Right ventricle myocardium inferior (tissue), 1 donor: ENCODE data around the gene TNRC18. TPM values are rescaled to one million over a fixed set of nuclear protein-coding genes. Genes with fewer than 3 reads are reported as not detected.
A peak's percentile ranks its signal among the peaks of the same experiment; 100 is the strongest.
"Not testable (repeated sequence)": the region's sequence is repeated elsewhere in the genome, so short reads cannot be mapped to it uniquely, and the experiment has no call there.

Experiments
- ATAC-seq: fragments of 200-7000 bp; cut with Tn5 transposase; one replicate; pipeline ENCODE4 v1.9.1; 2020; ENCODE audit warnings: mild to moderate bottlenecking, moderate library complexity
- DNase-seq: peaks from one replicate; pipeline ENCODE4 v3.0.0; 2021; ENCODE audit errors: missing footprints
- intact Hi-C: fragments of 100-400 bp; cut with DNase I; formaldehyde crosslinking; loops from one replicate; pipeline ENCODE4 v1.11.0; 2022
- long read RNA-seq: library from polyadenylated mRNA; unstranded; transcript quantifications from one replicate; pipeline ENCODE4 v2.0.0, GENCODE V29; 2021
- total RNA-seq: library from RNA; stranded (reverse); fragmentation: NEBNext Ultra II Directional; extraction: Animal tissue kit (Norgen Biotek cat#: 25700); gene quantifications from one replicate; pipeline ENCODE4 v1.2.1, GENCODE V29; 2021
- donor health status: DM: no; HTN: yes; CAD: no; lungs with severe emphysema.

Gene TNRC18, protein sequence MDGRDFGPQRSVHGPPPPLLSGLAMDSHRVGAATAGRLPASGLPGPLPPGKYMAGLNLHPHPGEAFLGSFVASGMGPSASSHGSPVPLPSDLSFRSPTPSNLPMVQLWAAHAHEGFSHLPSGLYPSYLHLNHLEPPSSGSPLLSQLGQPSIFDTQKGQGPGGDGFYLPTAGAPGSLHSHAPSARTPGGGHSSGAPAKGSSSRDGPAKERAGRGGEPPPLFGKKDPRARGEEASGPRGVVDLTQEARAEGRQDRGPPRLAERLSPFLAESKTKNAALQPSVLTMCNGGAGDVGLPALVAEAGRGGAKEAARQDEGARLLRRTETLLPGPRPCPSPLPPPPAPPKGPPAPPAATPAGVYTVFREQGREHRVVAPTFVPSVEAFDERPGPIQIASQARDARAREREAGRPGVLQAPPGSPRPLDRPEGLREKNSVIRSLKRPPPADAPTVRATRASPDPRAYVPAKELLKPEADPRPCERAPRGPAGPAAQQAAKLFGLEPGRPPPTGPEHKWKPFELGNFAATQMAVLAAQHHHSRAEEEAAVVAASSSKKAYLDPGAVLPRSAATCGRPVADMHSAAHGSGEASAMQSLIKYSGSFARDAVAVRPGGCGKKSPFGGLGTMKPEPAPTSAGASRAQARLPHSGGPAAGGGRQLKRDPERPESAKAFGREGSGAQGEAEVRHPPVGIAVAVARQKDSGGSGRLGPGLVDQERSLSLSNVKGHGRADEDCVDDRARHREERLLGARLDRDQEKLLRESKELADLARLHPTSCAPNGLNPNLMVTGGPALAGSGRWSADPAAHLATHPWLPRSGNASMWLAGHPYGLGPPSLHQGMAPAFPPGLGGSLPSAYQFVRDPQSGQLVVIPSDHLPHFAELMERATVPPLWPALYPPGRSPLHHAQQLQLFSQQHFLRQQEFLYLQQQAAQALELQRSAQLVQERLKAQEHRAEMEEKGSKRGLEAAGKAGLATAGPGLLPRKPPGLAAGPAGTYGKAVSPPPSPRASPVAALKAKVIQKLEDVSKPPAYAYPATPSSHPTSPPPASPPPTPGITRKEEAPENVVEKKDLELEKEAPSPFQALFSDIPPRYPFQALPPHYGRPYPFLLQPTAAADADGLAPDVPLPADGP (N-terminal part only)
- total RNA-seq = 34.8 TPM
- long read RNA-seq, partial matches to known transcripts = 8 of 11 reads
- long read RNA-seq, other reads (novel, unspliced or antisense) = 3 of 11 reads

DNA sequence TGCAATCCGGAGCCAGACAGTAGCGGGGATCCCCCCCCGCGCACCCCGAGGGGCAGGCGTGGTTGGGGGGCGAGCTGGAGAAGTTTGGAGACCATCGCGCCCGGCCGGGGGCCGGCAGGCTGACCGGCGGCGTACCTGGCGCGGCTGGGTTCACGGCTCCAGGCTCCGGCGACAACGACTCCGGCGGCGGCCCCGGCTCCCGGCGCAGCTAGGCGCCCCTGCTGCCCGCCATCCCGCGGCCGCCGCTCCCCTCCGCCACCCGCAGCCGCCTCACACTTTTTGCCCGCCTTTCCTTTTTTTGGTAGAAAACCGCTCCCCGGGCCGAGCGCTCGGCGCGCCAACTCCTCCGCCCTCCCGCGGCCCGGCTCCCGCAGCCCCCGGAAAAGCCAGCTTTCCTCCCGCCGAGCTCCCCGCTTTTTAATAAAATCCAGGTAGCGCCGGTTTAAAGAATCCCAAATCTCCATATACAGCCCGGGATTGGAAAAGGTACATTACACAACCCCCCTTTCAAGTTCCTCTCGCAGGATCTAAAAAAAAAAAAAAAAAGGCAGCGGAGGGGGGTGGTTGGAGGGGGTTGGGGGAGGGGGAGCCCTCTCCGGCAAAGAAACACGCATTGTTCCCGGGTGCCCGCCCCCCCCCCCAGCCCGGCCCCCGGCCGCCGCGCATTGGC, at the start of gene TNRC18:
TSS of gene TNRC18 (minus strand) at position 529 of the 670 bp plus-strand sequence. CDS start 2,588 bp downstream, outside the sequence.
- no peak for ATAC-seq
- intact Hi-C loops = loop anchor here (5.0 kb wide), 2 partner anchors 56 to 279 kb away; no protein-coding TSS in a partner anchor
- peak; percentile 81 for DNase-seq

DNA sequence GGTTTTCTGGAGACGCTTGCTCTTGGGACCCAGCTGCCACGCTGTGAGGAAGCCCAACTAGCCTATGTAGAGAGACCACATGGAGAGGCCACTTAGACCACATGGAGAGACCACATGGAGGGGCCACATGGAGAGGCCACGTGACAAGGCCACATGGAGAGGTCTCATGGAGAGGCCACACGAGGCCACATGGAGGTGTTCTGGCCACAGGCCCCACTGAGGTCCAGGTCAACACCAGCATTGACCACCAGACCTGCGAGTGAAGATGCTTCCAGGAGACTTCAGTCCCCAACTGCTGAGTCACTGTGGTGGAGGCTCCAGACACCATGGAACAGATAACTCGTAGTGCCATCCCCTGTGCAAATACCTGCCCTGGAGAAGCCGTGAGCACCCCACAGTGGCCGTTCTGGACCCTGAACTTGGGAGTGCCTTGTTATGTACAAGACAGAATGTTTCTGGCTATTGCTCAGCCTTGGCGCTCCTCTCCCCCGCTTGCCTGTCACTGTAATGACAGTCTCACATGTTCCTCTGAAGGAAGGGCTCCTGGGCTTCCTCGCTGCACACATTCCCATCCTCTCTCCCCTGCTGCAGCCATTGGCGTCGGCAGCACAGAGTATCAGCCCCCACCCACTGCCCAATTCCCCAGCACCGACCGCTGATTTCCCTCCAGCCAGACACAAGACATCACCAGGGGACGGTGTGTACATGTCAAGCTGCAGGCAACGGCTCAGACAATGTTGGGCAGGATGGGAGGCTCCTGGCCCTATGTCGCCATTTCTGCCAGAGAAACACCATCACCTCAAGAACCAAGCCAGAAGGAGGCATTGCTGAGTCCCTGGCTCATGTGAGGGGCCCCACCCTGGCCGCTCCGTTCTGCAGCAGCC, 49.0 kb upstream of the TNRC18 start:
- ATAC-seq = no peak
- intact Hi-C loops = no loop called here
- peak; percentile 62 for DNase-seq

DNA sequence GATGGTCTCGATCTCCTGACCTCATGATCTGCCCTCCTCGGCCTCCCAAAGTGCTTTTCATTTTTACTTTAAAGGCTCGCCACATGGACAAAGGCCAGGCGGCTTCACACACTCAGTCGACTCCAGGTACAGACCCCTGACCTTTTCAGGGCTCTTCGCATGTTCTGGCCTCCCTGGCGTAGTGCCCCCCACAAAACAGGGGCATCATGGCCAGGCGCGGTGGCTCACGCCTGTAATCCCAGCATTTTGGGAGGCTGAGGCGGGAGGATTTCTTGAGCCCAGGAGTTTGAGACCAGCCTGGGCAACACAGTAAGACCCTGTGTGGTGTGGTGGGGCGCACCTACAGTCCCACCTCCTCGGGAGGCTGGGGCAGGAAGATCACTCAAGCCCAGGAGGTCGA, 48.0 kb upstream of the TNRC18 start:
- ATAC-seq, intact Hi-C loops, DNase-seq: not testable (repeated sequence)

DNA sequence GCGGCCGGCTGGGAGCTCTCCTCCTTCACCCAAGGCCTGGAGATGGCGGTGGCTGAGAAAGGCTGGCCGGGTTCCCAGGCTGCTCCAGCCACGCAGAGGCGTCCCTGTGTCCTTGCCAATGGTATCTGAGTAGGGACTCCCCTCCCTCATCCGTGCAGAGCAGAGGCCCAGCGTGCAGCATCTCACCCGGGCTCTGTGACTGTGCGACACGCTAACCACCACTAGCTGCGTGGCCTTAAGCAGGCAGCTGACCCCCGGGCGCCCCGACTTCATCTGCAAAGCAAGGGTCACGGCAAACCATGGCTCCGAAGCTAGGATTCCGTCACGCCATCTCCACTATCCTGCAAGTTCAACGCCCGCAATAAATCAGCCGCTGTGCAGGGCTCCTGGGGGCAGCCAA, 47.2 kb upstream of the TNRC18 start:
- DNase-seq = peak; percentile 78

DNA sequence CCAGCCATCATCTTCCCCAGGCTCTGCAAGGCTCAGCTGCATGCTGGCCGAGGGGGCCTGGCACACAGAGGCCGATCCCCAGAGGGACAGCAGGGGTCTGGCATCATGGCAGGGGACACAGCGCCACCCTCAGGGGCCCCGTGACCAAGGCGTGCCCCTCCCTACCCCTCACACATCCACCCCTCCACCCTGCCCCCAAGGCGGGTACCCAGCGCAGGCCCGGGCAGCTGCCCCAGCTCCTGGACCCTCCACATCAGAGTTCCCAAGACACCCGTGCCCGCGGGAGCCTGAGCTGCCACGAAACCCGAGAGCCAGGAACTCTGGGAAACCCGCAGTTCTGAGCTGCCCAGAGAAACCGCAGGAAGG, 46.5 kb upstream of the TNRC18 start:
- ATAC-seq (no peak), DNase-seq (no peak)
- intact Hi-C loops = no loop called here

More for the DNA sequence above, 47.2 kb upstream of the TNRC18 start:
- intact Hi-C loops = no loop called here
- ATAC-seq = peak; percentile 79

DNA sequence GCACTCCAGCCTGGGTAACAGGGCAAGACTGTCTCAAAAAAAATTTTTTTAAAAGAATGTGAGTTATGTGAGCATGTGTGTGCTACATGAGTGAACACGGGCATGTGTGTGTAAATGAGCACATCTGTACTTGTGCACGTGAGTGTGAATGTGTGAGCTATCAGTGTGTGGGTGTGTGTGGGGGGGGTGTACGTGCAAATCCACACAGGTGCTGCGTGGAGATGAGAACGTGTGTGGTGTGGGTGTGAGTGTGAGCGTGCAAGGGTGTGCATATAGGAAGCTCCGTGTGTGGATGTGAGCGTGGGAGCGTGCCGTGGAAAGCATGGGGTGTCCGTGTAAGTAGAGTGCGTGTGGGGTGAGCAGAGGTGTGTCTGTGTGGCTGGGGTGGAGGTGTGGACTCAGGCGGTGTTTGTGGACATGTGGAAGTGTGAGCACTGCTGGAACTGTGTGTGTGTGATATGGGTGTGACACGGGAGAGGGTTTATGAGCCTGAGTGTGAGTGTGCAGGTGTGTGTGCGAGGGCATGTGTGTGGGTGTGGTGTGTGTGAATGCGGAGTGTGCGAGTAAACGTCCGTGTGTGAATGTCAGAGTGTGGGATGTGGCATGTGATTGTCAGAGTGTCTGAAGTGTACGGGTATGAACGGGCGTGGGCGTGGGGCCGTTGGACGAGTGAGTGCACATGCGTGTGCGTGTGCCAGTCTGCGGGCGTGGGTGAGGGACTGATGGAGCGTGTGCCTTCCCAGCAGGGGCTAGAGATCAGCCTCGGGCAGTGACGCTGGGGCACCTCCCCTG, 45.9 kb upstream of the TNRC18 start:
- intact Hi-C loops = no loop called here
- ATAC-seq = no peak

DNA sequence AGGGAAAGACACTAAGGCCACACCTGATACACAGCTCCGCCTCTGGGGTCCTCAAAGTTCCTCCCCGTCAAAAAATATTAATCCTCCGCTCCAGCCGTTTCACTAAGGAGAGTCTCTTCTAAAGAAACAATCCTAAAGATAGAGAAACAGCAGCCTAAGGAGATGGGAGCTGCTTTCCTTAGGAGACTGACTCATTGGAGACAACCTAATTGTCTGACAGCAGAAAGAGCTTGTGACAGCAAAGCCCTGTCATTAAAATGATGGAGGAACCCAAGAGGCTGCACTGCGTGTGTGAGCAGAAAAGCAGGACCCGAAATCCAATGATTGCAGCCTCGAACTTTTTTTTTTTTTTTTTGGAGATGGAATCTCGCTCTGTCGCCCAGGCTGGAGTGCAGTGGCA, 44.0 kb upstream of the TNRC18 start:
- DNase-seq (no peak), ATAC-seq (no peak)
- intact Hi-C loops = no loop called here

More for the DNA sequence above, 45.9 kb upstream of the TNRC18 start:
- DNase-seq = no peak

DNA sequence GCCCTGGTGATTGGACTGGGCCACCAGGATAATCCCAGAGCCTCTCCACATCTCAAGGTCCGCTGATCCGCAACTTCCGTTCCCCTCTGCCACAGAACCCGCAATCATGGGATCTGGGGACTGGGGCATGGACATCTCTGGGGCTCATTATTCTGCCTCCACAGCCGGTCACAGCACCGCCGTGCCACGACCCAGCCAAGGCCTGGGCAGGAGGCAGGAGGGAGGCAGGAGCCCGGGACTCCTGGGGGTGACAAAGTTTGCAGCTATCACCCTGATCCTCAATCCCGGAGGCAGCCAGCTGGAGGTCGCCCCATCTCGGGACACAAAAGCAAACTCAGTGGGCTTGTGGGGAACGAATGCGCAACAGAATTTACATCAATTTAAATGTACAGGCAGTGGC, 42.9 kb upstream of the TNRC18 start:
- no peak for ATAC-seq
- intact Hi-C loops = no loop called here
- no peak for DNase-seq

DNA sequence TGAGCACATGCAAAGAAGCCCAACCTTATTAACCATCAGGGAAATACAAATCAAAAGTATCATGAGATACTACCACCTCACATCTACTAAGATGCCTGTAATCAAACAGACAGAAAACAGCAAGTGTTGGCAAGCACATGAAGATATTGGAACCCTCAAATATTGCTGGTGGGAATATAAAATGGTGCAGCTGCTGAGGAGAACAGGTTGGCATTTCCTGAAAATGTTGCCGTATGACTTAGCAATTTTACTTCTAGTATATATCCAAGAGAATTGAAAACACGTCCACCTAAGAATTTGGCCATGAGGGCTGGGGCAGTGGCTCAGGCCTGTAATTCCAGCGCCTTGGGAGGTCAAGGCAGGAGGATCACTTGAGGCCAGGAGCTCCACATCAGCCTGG, 39.4 kb upstream of the TNRC18 start:
- intact Hi-C loops = no loop called here
- no peak for DNase-seq
- ATAC-seq = no peak

DNA sequence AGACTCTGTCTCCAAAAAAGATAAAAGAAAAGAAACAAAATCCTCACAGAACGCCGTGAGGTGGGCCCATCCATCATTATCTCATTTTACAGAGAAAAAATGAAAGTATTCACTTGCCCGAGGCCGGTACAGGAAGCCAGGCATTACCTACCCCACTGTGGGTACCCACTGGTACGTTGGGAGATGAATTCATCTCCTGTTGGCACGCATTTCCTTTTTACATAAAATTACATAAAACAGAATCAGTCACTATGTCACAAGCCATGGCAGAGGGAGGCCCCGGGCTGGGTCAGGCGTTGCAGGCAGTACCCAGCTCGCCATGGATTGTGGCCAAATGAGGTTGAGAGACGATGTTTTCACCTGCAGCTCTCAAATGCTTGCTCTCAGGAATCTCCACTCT, 38.6 kb upstream of the TNRC18 start:
- no peak for DNase-seq
- intact Hi-C loops = no loop called here
- ATAC-seq = no peak

DNA sequence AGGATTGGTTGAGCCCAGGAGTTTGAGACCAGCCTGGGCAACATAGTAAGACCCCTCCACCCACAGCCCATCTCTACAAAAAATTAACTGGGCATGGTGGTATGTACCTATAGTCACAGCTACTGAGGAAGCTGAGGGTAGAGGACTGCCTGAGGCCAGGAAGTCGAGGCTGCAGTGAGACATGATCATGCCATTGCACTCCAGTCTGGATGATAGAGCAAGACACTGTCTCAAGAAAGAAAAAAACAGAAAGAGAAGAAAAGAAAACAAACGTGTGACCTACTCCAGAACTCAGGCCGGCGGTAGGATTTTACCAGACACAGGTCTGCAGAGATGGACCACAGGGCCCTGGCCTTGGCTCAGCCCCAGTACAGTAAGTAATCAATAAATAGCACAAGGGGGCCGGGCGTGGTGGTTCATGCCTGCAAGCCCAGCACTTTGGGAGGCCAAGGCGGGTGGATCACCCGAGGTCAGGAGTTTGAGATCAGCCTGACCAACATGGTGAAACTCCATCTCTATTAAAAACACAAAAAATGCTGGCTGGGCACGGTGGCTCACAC, 35.4 kb upstream of the TNRC18 start:
- ATAC-seq (no peak), DNase-seq (no peak)
- intact Hi-C loops = no loop called here

DNA sequence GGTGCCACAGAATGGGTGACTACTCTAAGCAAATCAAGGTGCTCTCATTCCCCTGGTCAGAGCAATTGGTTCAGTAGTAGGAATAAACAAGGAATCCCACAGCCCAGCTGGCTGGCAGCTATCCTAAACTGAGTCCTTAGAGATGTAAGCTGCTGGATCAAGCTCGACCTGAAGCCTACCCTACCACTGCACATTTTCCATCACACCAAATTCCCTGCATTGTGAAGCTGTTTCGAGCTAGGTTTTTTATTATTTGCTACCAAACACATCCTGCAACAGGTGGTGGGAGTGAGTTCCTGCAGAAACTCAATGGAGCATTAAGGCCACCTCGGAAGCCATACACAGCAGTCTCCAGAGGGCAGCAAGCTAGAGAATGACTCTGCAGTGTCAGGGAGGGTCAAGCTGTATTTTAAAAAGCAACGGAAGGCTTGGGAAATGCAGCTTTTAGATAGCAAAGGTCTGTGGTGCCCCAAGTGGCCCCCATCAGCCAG, 33.7 kb upstream of the TNRC18 start:
- intact Hi-C loops = no loop called here
- ATAC-seq (no peak), DNase-seq (peak; percentile 9)

DNA sequence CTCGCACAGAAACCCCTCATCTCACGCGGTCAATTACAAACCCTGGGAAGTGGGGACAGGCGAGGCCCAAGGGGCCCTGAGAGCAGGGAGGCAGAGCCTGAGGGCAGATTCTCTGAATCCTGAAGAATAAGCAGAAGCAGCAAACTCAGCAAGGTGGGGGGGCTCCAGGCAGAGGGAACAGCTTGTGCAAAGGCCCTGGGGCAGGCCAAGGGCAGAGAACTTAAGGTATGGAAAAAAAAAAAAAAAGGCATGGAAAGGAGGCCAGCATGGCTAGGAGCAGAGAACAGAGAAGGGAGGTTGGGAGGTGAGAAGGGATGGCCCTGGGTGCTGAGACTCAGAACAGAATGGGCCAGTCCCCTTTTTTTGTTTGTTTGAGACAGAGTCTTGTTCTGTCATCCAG, 32.8 kb upstream of the TNRC18 start:
- no peak for ATAC-seq
- intact Hi-C loops = no loop called here

DNA sequence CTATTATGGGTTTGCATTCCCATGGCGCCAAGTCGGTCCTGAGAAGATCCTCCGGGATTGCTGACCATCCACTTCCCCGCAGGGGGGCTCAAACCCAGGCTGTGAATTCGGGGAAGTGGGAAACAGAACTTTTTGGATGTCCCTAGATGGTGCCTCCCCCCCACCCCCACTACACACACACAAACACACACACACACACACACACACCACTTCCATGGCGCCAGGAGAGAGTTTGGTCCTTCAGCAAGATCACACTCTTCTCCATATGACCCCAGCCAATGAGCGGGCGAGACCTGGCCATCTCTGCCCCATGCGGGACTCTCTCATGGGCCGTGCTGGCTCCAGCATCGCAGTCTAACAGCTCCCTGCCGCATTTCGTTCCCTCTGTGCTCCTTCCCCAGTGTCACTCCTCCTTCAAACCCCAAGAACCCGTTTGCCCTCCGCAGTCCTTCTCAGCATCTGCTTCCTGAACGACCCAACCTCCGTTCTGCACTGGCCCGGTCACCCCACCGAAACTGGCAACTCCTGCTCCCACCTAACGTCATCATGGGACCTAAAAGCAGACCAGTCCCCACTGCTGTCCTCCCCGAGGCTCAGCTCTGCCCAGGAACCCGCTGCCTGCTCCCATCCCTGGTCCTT, 32.1 kb upstream of the TNRC18 start:
- intact Hi-C loops = no loop called here

More for the DNA sequence above, 32.8 kb upstream of the TNRC18 start:
- no peak for DNase-seq

DNA sequence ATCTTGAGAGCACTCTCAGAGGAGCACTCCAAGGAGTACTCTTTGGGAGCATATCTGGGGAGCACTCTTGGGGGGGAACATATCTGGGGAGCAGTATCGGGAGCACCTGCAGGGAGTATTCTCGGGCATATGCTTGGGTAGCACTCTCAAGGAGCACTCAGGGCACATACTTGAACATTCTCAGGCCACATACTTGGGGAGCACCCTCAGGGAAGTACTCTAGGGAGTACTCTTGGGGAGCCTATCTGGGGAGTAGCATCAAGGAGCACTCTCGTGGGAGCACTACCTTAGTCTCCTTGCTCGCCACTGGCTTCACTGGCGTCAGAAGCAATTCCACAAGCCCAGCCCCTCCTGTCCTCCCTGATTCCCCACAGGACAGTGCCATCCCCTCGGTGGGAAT, 31.5 kb upstream of the TNRC18 start:
- ATAC-seq (no peak), DNase-seq (no peak)
- intact Hi-C loops = no loop called here

More for the DNA sequence above, 32.1 kb upstream of the TNRC18 start:
- DNase-seq = peak; percentile 44
- no peak for ATAC-seq

DNA sequence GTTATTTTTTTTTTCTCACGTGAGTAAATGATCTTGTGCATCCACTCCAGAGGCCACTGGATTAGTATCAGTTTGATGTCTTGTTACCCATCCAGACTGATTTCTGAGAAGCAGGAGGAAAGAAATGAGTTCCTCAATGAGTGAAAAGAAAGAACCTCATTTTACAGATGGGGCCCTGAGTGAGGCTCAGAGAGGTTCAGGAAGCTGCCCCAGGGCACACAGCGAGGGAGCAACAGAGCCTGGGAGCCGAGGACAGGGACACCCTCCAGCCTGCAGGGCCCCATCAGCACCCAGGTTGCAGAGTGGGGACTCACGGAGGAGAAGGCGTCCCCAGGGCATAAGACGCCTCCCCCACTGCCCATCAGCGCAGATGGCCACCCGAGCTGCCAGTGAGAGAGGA, 30.9 kb upstream of the TNRC18 start:
- ATAC-seq (no peak), DNase-seq (peak; percentile 32)
- intact Hi-C loops = no loop called here
